GM18511 (cell line): Measurements from ENCODE around the gene TRIM7.
"Not testable (repeated sequence)": the region's sequence is repeated elsewhere in the genome, so short reads cannot be mapped to it uniquely, and the experiment has no call there.

Source experiments
- ATAC-seq: cut with Tn5 transposase; IDR thresholded peaks from one replicate; pipeline ENCODE4 v1.9.1; 2021; ENCODE audit warnings: mild to moderate bottlenecking, moderate library complexity; ENCODE audit not compliant: unreplicated experiment

Gene TRIM7

GRCh38 chr5:181214249-181214648 lies 9.3 kb upstream of the TRIM7 start:
- ATAC-seq: not testable (repeated sequence)

GRCh38 chr5:181212934-181213333 lies 7.9 kb upstream of the TRIM7 start:
- no peak for ATAC-seq

- ATAC-seq: no peak
Measured at GRCh38 chr5:181212080-181212479, 7.1 kb upstream of the TRIM7 start.

- ATAC-seq: no peak
Measured at GRCh38 chr5:181211208-181211607, 6.2 kb upstream of the TRIM7 start.

GRCh38 chr5:181210698-181211097 lies 5.7 kb upstream of the TRIM7 start:
- not testable (repeated sequence) for ATAC-seq

GRCh38 chr5:181210148-181210547 lies 5.2 kb upstream of the TRIM7 start:
- not testable (repeated sequence) for ATAC-seq

- ATAC-seq: not testable (repeated sequence)
Measured at GRCh38 chr5:181209006-181209405, 4.0 kb upstream of the TRIM7 start.

- no peak for ATAC-seq
Measured at GRCh38 chr5:181207960-181208253, 2.9 kb upstream of the TRIM7 start.

- peak; percentile 43 for ATAC-seq
Measured at GRCh38 chr5:181207214-181207959, 2.4 kb upstream of the TRIM7 start.

GRCh38 chr5:181205761-181206649 lies 1.0 kb upstream of the TRIM7 start:
- ATAC-seq: no peak

GRCh38 chr5:181204113-181204825 lies 727 bp downstream of the TRIM7 start:
- ATAC-seq: no peak

GRCh38 chr5:181203777-181204112 lies 1.3 kb downstream of the TRIM7 start:
- no peak for ATAC-seq

- no peak for ATAC-seq
Measured at GRCh38 chr5:181203093-181203711, 1.8 kb downstream of the TRIM7 start.

GRCh38 chr5:181200816-181201215 lies 4.2 kb downstream of the TRIM7 start:
- ATAC-seq: no peak

- no peak for ATAC-seq
Measured at GRCh38 chr5:181199881-181200638, 4.9 kb downstream of the TRIM7 start.

GRCh38 chr5:181198905-181199519 lies 6.0 kb downstream of the TRIM7 start:
- peak; percentile 79 for ATAC-seq

- no peak for ATAC-seq
Measured at GRCh38 chr5:181198106-181198685, 6.8 kb downstream of the TRIM7 start.

- ATAC-seq: no peak
Measured at GRCh38 chr5:181197326-181197951, 7.6 kb downstream of the TRIM7 start.

GRCh38 chr5:181195249-181195761 lies 9.7 kb downstream of the TRIM7 start:
- no peak for ATAC-seq
